ENCODE data around the gene SORCS3.

SORCS3 gene

DNA sequence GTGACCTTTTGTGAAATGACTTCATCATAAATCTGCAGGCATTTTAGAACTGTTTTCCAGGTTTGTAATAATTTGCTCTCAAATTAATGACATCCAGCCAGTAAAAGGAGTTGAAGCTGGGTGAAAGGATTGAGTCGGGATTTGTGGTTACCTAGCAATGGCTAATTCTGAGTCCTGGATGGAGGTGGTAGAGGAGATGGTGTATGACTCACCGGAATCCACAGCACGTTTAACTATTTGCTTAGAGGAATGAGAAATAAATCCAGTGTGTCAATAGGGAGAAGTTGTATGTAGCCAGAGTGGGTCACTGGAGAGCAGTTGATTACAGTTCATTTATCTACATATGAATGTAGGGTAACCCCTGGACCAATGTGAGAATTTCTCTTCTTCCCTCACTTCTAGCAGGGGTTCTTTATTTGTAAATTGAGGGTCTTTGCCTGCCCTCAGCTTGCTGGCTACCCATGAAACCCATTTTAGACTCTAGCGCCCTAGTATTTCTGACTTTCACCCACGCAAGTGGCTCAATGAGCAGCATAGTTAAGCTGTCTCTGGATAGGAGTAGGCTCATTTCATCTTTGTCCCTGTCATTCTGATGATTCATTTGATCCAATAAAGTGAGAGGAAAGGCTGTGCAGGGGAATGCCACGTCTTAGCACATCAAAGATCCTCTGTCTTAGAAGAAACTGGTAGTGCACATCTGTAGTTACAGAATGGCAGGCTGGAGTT lies 547.8 kb downstream of the SORCS3 start:
- DNase-seq (ENCODE audit: low read depth) = no peak

DNA sequence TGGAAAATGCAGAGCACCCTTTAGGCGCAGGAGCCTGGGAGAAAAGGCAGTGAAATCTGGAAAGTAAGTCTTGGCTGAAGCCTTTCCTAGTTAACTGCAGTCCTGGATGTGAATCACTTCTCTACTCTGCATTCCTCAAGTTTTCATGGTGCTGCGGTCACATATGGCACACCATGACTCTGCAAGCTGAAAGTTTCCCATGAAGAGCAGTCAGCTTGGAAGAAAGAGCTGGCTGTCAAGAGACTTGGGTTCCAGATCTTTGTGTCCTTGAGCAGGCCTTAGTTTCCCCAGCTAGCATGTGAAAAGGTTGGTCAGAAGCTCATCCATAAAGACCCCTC lies 548.3 kb downstream of the SORCS3 start:
- DNase-seq (ENCODE audit: low read depth) = no peak

DNA sequence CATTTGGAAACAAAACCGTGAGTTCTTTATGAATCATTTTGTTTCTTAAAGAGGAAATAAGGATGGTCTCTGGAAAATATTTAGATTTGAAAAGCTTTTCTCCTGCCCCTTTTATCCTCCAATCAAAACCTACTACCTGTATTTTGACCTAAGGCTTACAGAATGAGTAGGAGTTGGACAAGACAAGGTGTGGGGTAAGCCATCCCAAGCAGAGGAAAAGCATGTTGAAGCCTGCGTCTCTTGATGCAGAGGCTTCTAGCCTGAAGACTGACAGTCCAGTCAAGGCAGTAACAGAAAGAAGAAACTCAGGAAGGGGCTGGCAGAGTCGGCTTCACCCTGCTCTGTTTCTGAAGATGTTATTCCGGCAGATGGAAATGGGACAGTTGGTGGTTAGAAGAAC lies 551.1 kb downstream of the SORCS3 start:
- no peak for DNase-seq (ENCODE audit: low read depth)

DNA sequence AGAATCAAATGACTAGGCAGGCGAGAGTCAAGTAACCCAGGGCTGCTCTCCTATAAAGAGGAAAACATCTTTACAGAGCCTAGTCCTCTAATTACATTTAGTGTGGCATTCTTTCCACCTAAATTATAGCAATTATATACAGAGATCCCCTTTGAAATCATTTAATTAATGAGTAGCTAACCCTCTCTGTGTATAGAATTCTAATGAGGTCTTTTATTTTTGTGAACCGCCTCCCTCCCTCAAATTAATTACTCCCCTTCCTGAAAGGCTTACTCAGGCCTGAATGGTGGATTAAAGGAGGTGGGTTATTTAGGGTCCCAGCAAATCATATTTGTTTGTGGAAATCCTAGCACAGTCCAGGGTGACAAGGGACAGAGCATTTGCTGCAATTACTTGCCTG lies 551.8 kb downstream of the SORCS3 start:
- no peak for DNase-seq (ENCODE audit: low read depth)

DNA sequence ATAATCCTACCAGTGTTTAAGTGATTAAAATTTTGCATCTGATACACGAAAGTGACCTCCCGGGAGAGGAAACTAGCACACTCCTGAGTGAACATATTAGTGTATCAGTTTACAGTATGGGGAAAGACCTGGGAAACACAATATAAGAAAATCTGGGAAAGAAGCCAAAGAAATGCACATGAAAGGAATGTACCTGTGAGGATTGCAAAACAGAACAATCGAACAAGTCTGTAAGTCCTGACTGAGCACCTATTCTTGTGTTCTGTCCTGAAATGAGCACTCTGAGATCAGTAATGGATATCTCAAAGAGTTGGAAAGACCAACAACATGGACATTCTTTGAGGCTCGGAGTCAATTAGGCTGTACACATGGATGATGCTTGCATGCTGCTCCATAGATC lies 554.7 kb downstream of the SORCS3 start:
- no peak for DNase-seq (ENCODE audit: low read depth)

DNA sequence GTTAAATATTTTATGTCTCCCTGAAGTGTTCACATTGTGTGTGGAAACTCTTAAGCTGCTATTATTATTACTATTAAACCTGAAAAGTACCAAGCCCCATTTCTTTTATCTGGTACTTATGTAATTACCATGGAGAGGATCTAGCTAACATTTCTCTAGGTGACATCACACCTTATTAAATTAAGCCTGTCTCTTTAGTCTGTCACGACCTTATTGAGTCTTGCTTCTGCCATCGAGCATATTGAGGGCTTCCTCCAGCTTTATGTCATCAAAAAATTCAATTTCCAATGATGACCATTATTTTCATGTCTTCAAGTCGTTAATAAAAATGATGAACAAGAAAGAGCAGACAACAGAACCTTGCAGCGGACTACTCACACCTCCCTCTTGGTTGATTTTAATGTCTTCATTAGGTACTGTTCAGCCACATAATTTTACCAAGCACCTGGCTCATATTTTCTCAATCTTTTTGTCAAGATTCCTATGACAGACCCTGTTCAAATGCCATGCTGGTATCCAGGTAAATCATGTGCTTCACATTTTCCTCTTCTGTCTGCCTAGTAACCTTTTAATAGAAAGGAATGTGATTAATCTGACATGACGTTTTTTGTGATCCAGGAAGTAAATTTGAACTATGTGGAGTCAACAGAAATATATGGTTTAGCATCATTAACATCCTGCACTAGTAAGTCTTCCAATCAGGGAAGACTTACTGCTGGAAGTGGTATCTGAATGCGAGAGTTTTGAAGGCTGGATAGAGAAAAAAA lies 556.7 kb downstream of the SORCS3 start:
- no peak for DNase-seq (ENCODE audit: low read depth)

DNA sequence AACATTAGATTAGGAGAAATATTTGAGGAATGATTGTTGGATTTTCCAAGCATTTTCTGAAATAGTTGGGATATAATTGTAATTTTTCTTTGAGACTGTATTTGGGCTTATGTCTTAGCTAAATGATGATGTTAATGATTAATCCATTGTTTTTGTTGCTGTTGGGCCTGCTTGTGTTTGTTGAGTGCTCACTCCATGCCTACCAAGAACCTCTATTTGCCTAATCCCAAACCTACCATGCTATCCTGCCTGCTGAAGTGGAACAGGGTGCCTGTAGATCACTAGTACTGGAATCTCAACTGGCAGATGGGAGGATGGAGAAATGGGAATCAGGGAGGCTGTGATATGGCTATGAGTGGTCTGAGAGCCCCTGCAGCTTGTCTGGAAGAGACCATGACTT lies 565.5 kb downstream of the SORCS3 start:
- DNase-seq (ENCODE audit: low read depth) = no peak

DNA sequence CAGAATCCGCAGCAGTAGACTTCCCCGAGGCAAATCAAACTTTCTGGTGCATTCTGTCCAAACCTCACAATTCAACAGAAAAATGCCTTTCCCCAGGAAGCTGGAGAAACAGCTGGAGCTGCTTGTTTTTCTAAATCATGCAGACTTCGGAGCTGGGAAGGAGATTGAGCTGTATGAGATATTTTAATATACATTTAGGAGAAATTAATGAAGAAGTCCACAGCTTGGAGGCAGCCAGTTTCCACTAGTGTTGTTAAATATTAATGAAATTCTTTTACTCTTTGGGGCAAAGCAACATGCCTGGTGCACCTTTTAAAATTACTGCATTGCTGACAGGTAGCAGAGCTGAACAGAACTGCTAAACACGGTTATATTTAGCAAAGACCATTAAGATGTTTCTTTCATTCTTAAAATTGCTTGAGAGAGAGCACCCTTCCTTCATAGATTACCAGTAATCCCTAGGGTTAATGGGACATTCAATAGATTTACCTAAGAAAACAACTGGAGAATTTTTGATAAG lies 566.4 kb downstream of the SORCS3 start:
- DNase-seq (ENCODE audit: low read depth) = no peak

DNA sequence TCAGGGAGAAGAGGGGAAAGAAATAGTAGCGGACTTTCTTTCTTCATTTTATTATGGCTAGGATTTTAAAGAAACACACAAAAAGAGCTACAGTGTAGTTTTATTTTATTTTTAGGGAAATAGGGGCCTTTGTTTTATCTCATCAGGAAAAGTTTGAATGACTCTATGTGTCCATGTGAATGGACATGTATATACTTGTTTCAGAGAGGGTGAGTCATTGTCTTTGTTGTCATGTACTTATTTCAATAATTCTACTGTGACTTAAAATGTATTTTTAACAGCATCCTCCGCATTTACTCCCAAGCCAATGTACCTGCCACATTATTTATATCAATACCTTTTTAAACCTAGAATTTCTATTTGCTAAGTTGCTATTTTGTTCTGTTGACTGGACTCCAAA lies 569.5 kb downstream of the SORCS3 start:
- no peak for DNase-seq (ENCODE audit: low read depth)

GRCh38 chr10:105237685-105238084 lies 596.6 kb downstream of the SORCS3 start:
- no peak for DNase-seq (ENCODE audit: low read depth)

DNA sequence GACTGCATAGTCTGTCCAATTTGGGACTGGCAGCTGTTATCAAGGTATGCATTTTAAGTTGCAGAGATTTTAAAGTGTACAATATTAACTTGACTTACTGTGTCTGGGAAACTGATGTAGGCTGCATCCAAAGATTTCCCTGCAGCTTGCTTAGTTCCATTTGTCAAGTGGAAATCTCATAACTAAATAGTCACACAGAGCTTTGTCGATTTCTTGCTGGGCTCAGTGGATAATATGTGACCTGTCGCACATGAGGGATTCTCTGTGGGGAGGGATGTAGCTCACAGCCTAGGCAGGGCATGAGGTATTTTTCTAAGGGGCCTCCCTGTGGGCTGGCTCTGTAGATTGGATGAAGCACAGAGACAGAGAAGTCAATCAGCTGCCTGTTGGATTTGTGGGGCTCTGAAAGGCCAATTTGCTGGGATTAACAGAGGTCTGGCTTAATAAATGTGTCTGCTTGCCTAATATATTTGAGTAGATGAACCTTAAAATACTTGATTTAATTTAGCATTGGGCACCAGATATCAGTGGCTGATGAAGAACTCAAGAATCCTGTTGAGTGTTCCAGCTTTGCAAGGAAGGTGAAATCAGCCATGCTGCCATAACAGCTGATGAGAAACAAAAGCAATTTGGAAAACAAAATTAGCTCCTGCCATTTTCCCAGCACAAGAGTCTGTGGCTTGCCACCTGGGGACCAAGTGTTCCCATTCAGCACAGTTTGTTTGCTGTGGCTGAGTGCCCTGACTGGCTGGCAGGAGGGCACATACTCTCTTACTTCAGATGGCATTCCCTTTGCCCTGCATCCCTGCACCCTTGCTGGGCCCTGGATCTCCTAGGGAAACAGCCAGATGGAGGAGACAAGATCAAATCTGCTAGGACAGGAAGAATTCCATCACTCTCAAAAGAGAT lies 598.5 kb downstream of the SORCS3 start:
- DNase-seq (ENCODE audit: low read depth) = no peak

GRCh38 chr10:105241254-105241653 lies 600.2 kb downstream of the SORCS3 start:
- DNase-seq (ENCODE audit: low read depth) = no peak

DNA sequence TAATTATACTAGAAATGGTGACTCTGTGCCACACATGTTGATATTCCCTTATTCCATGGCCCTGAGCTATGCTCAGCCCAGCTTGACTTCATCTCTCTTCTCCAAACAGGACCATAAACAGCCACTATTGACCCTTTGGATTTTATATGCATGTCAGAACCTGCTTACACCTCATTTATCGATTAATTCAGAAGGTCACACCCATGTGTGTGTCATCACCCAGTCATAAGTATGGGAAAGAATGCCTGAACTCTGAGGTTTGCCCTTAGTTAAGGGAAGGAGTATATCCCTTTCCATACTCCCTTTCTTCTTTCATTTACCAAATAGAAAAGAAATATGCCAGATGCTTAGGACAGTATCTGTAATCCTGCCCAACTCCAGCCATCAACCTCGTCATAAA lies 602.3 kb downstream of the SORCS3 start:
- DNase-seq (ENCODE audit: low read depth) = no peak

- DNase-seq (ENCODE audit: low read depth) = no peak
Observed at GRCh38 chr10:105243825-105244224, 602.7 kb downstream of the SORCS3 start.

DNA sequence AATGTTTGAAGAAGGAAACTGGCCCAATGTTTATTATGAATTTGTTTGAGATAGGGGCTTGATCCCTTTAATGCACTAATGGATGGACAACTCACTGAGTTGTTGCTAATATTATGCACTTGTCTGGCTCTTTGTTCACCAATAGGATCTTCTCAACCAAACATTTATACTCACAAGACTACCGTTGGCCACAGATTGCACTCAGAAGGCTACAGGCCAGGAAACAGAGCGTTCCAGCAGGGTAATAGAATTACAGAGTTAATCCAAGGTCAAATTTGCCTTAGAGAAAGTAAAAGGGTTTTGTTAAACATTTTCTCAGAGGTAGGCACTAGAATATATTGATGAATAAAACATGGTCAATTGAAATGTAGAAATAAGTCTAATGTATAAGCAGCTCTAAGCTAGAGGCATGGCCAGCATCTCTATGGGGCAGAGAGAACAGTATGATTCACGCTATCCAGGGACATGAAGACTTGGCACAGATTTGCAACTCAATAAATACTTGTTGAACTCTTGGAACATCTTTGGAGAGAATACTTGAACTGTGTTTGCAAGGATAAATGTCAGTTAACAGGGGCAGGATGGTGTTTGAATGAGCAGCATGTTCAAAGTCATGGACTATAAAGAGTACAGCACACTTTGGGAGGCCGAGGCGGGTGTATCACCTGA lies 606.9 kb downstream of the SORCS3 start:
- DNase-seq (ENCODE audit: low read depth) = no peak

GRCh38 chr10:105252911-105253310 lies 611.8 kb downstream of the SORCS3 start:
- DNase-seq (ENCODE audit: low read depth) = no peak

DNA sequence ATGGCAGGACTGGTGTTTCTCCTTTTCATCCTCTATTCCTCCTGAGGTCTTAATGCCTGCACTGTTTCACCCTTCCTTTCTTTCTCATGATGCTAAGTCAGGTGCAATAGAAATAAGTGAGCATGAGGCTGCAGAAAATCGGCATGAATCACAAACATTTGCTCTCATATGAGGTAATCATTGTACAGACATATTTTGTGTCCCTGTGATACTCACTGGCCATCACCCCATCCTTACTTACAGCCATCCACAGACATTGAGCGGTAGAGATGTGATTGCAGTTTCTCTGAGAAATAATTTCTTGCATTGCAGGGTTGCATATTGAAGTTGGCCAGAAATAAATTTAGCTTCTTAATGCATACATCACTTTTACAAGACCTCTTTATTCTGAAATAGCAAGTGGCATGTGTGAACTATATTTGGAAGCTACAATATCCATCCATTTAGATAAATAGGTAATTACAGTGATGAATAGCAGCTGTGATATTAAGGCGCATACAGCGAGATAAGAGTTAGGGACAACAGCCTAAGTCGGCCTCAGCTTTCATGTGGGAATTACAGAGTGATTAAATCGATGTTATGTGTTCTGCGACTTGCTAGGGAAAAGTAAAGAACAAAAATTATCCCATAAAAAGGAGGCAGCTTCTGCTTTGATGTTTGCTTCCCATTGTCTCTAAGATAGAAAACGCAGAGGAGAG lies 612.6 kb downstream of the SORCS3 start:
- DNase-seq (ENCODE audit: low read depth) = no peak

GRCh38 chr10:105258036-105258673 lies 617.1 kb downstream of the SORCS3 start:
- no peak for DNase-seq (ENCODE audit: low read depth)

DNA sequence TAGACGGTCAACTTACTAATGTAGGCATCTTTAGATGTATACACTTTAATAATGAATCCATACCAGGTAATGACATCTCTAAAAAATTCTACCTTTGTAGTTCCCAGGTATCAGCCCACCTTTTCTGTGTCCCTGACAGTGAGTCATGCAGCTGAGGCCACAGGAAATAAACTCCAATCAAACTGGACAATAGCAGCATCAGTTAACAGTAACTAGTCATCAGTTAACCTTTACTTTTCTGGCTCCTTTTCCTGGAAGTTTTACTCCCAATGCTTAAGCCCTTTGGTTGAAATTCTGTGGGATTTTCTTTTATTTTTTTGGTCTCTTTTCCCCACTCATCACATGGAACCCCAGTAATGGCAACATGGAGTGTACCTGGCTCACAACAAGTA lies 617.6 kb downstream of the SORCS3 start:
- DNase-seq (ENCODE audit: low read depth) = no peak

DNA sequence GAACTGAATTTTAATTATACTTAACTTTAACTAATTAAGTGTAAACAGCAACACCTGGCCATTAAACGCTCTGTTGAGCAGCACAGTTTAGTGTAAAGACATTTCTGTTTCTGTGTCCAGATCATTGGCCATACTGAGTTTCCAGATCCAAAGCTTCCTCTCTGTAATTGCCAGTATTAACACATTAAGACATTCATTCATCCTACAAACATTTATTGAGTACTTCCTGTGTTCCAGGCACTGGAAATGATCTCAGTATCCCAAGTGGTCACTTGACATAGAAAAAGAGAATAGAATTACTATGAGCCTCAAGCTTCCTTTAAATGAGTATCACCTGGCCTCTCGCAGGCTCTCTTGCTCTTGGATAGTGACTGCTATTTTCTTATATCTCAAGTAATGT lies 618.1 kb downstream of the SORCS3 start:
- no peak for DNase-seq (ENCODE audit: low read depth)

- DNase-seq (ENCODE audit: low read depth) = no peak
Observed at GRCh38 chr10:105262666-105263065, 621.6 kb downstream of the SORCS3 start.

Data from stimulated activated CD4-positive, alpha-beta T cell treated with anti-CD3 and anti-CD28 coated beads, Interleukin-2, amount 100 ng/mL, for 4 hours (primary cell).